ENCODE data around the gene EIF4A3. TPM values are rescaled to one million over a fixed set of nuclear protein-coding genes. Genes with fewer than 3 reads are reported as not detected.
A peak's percentile ranks its signal among the peaks of the same experiment; 100 is the strongest.

EIF4A3 gene
- total and polyA plus RNA-seq, 2 experiments from 2014 or later, result 124 to 126 TPM

DNA sequence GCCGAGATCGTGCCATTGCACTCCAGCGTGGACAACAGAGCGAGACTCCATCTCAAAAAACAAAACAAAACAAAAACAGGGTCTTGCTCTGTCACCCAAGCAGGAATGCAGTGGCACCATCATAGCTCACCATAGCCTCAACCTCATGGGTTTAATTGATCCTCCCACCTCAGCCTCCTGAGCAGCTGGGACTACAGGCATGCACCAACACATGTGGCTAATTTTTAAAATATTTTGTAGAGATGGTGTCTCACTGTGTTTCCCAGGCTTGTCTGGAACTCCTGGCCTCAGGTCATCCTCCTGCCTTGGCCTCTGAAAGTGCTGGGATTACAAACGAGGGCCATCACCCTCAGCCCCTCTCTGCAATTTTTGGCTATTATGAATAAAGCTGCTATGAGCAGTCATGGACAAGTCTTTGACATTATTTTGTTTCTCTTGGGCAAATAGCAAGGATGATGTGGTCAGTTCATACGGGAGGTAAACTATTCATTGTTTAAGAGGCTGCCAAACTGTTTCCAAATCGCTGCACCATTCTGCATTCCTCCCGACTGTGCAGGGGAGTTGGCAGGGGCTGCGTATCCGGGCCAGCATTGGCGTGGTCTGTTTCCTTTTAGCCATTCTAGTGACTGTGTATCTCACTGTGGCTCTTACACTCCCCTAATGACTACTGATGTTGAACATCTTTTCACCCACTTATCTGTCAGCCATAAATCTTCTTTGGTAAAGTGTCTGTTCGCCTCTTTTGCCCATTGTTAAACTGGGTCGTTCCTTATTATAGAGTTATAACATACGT lies 21.1 kb downstream of the EIF4A3 start:
- Histone ChIP-seq H3K27ac (no peak overlapping the region), H3K4me3 (no peak overlapping the region), H3K9me3 (ENCODE audit: low read depth) (no peaks in the 10 kb centered on the region), H3K27me3 (no peaks in the 10 kb centered on the region), H3K36me3 (no peaks in the 10 kb centered on the region), H3K4me1 (ENCODE audit: low read depth) (no peaks in the 10 kb centered on the region)
- TF ChIP-seq, protein P1, sequence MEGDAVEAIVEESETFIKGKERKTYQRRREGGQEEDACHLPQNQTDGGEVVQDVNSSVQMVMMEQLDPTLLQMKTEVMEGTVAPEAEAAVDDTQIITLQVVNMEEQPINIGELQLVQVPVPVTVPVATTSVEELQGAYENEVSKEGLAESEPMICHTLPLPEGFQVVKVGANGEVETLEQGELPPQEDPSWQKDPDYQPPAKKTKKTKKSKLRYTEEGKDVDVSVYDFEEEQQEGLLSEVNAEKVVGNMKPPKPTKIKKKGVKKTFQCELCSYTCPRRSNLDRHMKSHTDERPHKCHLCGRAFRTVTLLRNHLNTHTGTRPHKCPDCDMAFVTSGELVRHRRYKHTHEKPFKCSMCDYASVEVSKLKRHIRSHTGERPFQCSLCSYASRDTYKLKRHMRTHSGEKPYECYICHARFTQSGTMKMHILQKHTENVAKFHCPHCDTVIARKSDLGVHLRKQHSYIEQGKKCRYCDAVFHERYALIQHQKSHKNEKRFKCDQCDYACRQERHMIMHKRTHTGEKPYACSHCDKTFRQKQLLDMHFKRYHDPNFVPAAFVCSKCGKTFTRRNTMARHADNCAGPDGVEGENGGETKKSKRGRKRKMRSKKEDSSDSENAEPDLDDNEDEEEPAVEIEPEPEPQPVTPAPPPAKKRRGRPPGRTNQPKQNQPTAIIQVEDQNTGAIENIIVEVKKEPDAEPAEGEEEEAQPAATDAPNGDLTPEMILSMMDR (IDR thresholded peaks at IDR 0.05; ENCODE audit: low read depth, low read length), result no peak
- peak in 1 of 2 donors; percentile 94 for DNase-seq (ENCODE audit: low read depth in 1 of 2, low spot score in 1 of 2)

GRCh38 chr17:80124351-80124981 lies 22.5 kb downstream of the EIF4A3 start:
- Histone ChIP-seq H3K36me3 (no peaks in the 10 kb centered on the region), H3K27me3 (no peaks in the 10 kb centered on the region), H3K4me3 (no peak overlapping the region), H3K4me1 (ENCODE audit: low read depth) (no peaks in the 10 kb centered on the region), H3K9me3 (ENCODE audit: low read depth) (no peaks in the 10 kb centered on the region), H3K27ac (no peak overlapping the region)
- TF ChIP-seq, protein P1 (IDR thresholded peaks at IDR 0.05; ENCODE audit: low read depth, low read length), result peak; percentile 52
- DNase-seq (ENCODE audit: low read depth in 1 of 2, low spot score in 1 of 2), result peak; percentile 49 to 73

- Histone ChIP-seq H3K36me3 (no peaks in the 10 kb centered on the region), H3K4me3 (no peak overlapping the region), H3K9me3 (ENCODE audit: low read depth) (no peaks in the 10 kb centered on the region), H3K27me3 (no peaks in the 10 kb centered on the region), H3K4me1 (ENCODE audit: low read depth) (no peaks in the 10 kb centered on the region), H3K27ac (no peak overlapping the region)
- peak in 1 of 2 donors; percentile 24 for DNase-seq (ENCODE audit: low read depth in 1 of 2, low spot score in 1 of 2)
- TF ChIP-seq, protein P1 (IDR thresholded peaks at IDR 0.05; ENCODE audit: low read depth, low read length), result no peak
Measured at GRCh38 chr17:80123791-80124190, 23.1 kb downstream of the EIF4A3 start.

DNA sequence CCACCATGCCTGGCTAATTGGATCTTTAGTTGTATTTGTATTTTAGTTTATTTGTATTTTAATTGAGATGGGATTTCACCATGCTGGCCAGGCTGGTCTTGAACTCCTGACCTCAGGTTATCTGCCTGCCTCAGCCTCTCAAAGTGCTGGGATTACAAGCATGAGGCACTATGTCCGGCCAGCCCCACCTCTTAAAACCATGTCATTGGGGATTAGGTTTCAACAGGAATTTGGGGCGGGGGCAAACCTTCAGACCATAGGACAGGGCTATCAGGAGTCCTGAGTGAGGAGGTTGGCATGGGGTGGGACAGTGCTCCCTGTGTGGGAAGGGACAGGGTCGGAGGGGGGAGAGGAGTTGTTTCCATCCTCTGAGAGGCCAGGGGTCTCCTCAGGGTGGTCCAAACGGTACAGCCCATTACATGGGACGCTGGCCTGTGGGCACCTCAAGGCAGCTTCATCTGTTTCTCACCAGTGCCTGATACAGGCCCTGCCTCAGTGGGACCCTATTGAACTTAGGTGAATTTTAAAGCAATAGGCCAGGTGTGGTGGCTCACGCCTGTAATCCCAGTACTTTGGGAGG lies 23.9 kb downstream of the EIF4A3 start:
- Histone ChIP-seq H3K27me3 (no peaks in the 10 kb centered on the region), H3K36me3 (no peaks in the 10 kb centered on the region), H3K9me3 (ENCODE audit: low read depth) (no peaks in the 10 kb centered on the region), H3K4me1 (ENCODE audit: low read depth) (no peaks in the 10 kb centered on the region), H3K4me3 (no peak overlapping the region), H3K27ac (no peak overlapping the region)
- TF ChIP-seq, protein P1 (IDR thresholded peaks at IDR 0.05; ENCODE audit: low read depth, low read length), result no peak
- DNase-seq (ENCODE audit: low read depth in 1 of 2, low spot score in 1 of 2), result no peak

DNA sequence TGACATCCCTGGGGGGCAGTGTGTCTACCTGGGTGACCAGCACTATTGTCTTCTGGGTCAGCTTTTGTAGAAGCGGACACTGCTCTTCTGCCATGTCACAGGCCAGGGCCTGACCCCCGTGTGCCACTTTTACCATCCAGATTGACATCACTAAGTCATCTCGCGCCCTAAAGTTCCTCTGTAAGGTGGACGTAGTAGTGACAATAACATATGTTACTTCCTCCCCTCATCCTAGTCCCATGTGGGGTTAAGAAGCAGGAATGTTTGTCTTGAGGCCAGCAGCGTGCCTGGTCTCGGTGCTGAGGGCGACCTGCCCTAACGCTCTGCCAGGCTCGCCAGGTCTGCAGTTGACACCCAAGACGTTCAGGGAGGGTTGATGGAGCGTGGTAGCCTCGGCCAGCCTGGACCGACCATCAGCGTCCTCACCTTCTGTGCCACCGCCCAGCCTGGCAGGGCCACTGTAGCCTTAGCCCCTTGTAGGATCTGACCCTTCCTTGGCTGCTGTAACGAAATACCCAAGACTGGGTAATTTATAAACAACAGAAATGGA lies 24.8 kb downstream of the EIF4A3 start:
- DNase-seq (ENCODE audit: low read depth in 1 of 2, low spot score in 1 of 2), result no peak
- Histone ChIP-seq H3K36me3 (no peaks in the 10 kb centered on the region), H3K27me3 (no peaks in the 10 kb centered on the region), H3K4me1 (ENCODE audit: low read depth) (no peaks in the 10 kb centered on the region), H3K9me3 (ENCODE audit: low read depth) (no peaks in the 10 kb centered on the region), H3K4me3 (no peak overlapping the region), H3K27ac (no peak overlapping the region)
- TF ChIP-seq, protein P1 (IDR thresholded peaks at IDR 0.05; ENCODE audit: low read depth, low read length), result no peak

Data from cardiac muscle cell (in vitro differentiated cells and primary cell).